DND-41 (cell line): ENCODE measurements around the gene PRAMEF1.

Experiments used
- ATAC-seq: fragments of 200-7000 bp; cut with Tn5 transposase; 3 replicates; pipeline ENCODE4 v1.9.1; 2021; ENCODE audit warnings: low read depth; ENCODE audit not compliant: insufficient read depth
- DNase-seq: peaks from one replicate; pipeline ENCODE4 v3.0.0-alpha.2; 2020
- H2AFZ ChIP-seq: 2 replicates; pipeline ENCODE4 v1.6.0; 2012; ENCODE audit warnings: low read depth, low read length
- H3K27ac ChIP-seq: 2 replicates; pipeline ENCODE4 v1.5.1; 2012; ENCODE audit warnings: low read length, inconsistent platforms
- H3K27me3 ChIP-seq: fragments of 200-600 bp; sonication (generic); 2 replicates; pipeline ENCODE4 v1.6.0; 2012; ENCODE audit warnings: low read length, mild to moderate bottlenecking, inconsistent platforms; ENCODE audit not compliant: insufficient read depth, poor library complexity
- H3K36me3 ChIP-seq: 2 replicates; pipeline ENCODE4 v1.5.1; 2012; ENCODE audit warnings: low read length, inconsistent platforms; ENCODE audit not compliant: insufficient read depth
- H3K4me1 ChIP-seq: 2 replicates; pipeline ENCODE4 v1.5.1; 2012; ENCODE audit warnings: mild to moderate bottlenecking, low read length; ENCODE audit not compliant: insufficient read depth
- H3K4me2 ChIP-seq: 2 replicates; pipeline ENCODE4 v1.6.0; 2012; ENCODE audit warnings: mild to moderate bottlenecking, moderate library complexity, low read length, inconsistent platforms; ENCODE audit not compliant: insufficient read depth
- H3K4me3 ChIP-seq, 2 experiments: fragments of 200-600 bp in 1 of 2; shearing (Covaris generic) in 1 of 2; 2 replicates each; pipeline ENCODE4 v1.5.1; 2012 to 2016; ENCODE audit warnings: inconsistent platforms in 2 of 2, low read length in 2 of 2, mild to moderate bottlenecking in 2 of 2, low read depth in 1 of 2, moderate library complexity in 1 of 2
- H3K79me2 ChIP-seq: 2 replicates; pipeline ENCODE4 v1.6.0; 2012; ENCODE audit warnings: low read length, inconsistent platforms; ENCODE audit not compliant: insufficient read depth
- H3K9ac ChIP-seq: 2 replicates; pipeline ENCODE4 v1.6.0; 2012; ENCODE audit warnings: low read depth, mild to moderate bottlenecking, inconsistent platforms, low read length, moderate library complexity
- H3K9me3 ChIP-seq: 2 replicates; pipeline ENCODE4 v1.5.1; 2012; ENCODE audit warnings: low read length, moderate library complexity, mild to moderate bottlenecking, inconsistent platforms; ENCODE audit not compliant: insufficient read depth, severe bottlenecking
- H4K20me1 ChIP-seq: 2 replicates; pipeline ENCODE4 v1.6.0; 2012; ENCODE audit warnings: low read length; ENCODE audit not compliant: insufficient read depth
- CTCF ChIP-seq: IDR thresholded peaks from 2 replicates; pipeline ENCODE4 v1.5.1; 2012; ENCODE audit warnings: borderline replicate concordance, low read length, moderate library complexity, mild to moderate bottlenecking; ENCODE audit not compliant: poor library complexity, severe bottlenecking; ENCODE audit errors: extremely low read depth
- EZH2 ChIP-seq: IDR thresholded peaks from 3 replicates; pipeline ENCODE4 v1.6.1; 2012; ENCODE audit warnings: borderline replicate concordance, low read depth, mild to moderate bottlenecking, moderate library complexity, low read length, inconsistent platforms; ENCODE audit not compliant: severe bottlenecking

The PRAMEF1 gene

GRCh38 chr1:12775443-12775842 lies 15.8 kb upstream of the PRAMEF1 start:
- ATAC-seq (no peak), DNase-seq (no peak)
- H3K9me3 ChIP-seq: no peaks in the 10 kb centered on the region
- no peak for TF ChIP-seq CTCF
- no peak for TF ChIP-seq EZH2
- H3K36me3 ChIP-seq: no peaks in the 10 kb centered on the region
- H3K79me2 ChIP-seq: no peaks in the 10 kb centered on the region
- H3K27ac ChIP-seq: no peak overlapping the region
- no peaks in the 10 kb centered on the region for H4K20me1 ChIP-seq
- H3K4me3 ChIP-seq: no peak overlapping the region
- H3K27me3 ChIP-seq: peaks cover 6% of the 10 kb centered on the region
- no peak overlapping the region for H2AFZ ChIP-seq
- H3K4me1 ChIP-seq: no peaks in the 10 kb centered on the region
- H3K4me2 ChIP-seq: no peak overlapping the region
- H3K9ac ChIP-seq: no peak overlapping the region

- Histone ChIP-seq H3K9me3 (no peaks in the 10 kb centered on the region), H3K4me1 (no peaks in the 10 kb centered on the region), H3K79me2 (no peaks in the 10 kb centered on the region), H3K27ac (no peak overlapping the region), H2AFZ (no peak overlapping the region), H3K36me3 (no peaks in the 10 kb centered on the region), H3K27me3 (no peaks in the 10 kb centered on the region), H3K9ac (no peak overlapping the region), H4K20me1 (no peaks in the 10 kb centered on the region), H3K4me2 (no peak overlapping the region), H3K4me3 (no peak overlapping the region)
- ATAC-seq (no peak), DNase-seq (no peak)
- TF ChIP-seq CTCF (no peak), EZH2 (no peak)
Observed at GRCh38 chr1:12776801-12777557, 14.2 kb upstream of the PRAMEF1 start.

GRCh38 chr1:12778061-12778460 lies 13.1 kb upstream of the PRAMEF1 start:
- ATAC-seq (no peak), DNase-seq (no peak)
- H3K4me3 ChIP-seq: no peak overlapping the region
- no peak overlapping the region for H2AFZ ChIP-seq
- no peaks in the 10 kb centered on the region for H4K20me1 ChIP-seq
- no peaks in the 10 kb centered on the region for H3K36me3 ChIP-seq
- no peaks in the 10 kb centered on the region for H3K9me3 ChIP-seq
- no peak for TF ChIP-seq CTCF
- no peak for TF ChIP-seq EZH2
- H3K4me2 ChIP-seq: no peak overlapping the region
- no peaks in the 10 kb centered on the region for H3K79me2 ChIP-seq
- no peaks in the 10 kb centered on the region for H3K27me3 ChIP-seq
- H3K27ac ChIP-seq: no peak overlapping the region
- H3K9ac ChIP-seq: no peak overlapping the region
- no peaks in the 10 kb centered on the region for H3K4me1 ChIP-seq
